IgD-negative memory B cell (primary cell): ENCODE results near the gene ACTMAP. TPM values are rescaled to one million over a fixed set of nuclear protein-coding genes. Genes with fewer than 3 reads are reported as not detected.
"Not testable (repeated sequence)": the region's sequence is repeated elsewhere in the genome, so short reads cannot be mapped to it uniquely, and the experiment has no call there.

ENCODE experiments used
- H3K27ac Mint-ChIP-seq, 3 donors: one replicate each; pipeline ENCODE4 v1.8.0; 2020 to 2022; ENCODE audit warnings: mild to moderate bottlenecking in 3 of 3, mixed read lengths in 3 of 3, moderate library complexity in 1 of 3
- H3K27me3 Mint-ChIP-seq: one replicate; pipeline ENCODE4 v1.8.0; 2021; ENCODE audit warnings: mixed read lengths
- H3K36me3 Mint-ChIP-seq: one replicate; pipeline ENCODE4 v1.8.0; 2020; ENCODE audit warnings: mild to moderate bottlenecking, mixed read lengths
- H3K4me1 Mint-ChIP-seq, 3 donors: one replicate each; pipeline ENCODE4 v1.8.0; 2020 to 2022; ENCODE audit warnings: mixed read lengths in 3 of 3, mild to moderate bottlenecking in 1 of 3
- H3K4me3 Mint-ChIP-seq, 4 donors: one replicate each; pipeline ENCODE4 v1.8.0; 2020 to 2022; ENCODE audit warnings: mild to moderate bottlenecking in 4 of 4, mixed read lengths in 4 of 4, moderate library complexity in 3 of 4
- H3K9me3 Mint-ChIP-seq, 3 donors: one replicate each; pipeline ENCODE4 v1.8.0; 2020 to 2021; ENCODE audit warnings: mixed read lengths in 3 of 3, mild to moderate bottlenecking in 1 of 3
- polyA plus RNA-seq: library from polyadenylated mRNA; unstranded; fragments of 300-500 nt; fragmentation: Illumina TruSeq; gene quantifications from one replicate; pipeline ENCODE4 v1.2.3, GENCODE V29; 2021

ACTMAP gene
- polyA plus RNA-seq, 1 donor from 2014 or later: 4.9 TPM

- Mint-ChIP-seq H3K36me3 (peaks cover 5% of the 10 kb centered on the region), H3K27ac (peak overlapping the region in 1 of 3 donors; percentile 13), H3K27me3 (no peaks in the 10 kb centered on the region), H3K4me1 (peaks cover 0 to 4% (median 1%) of the 10 kb centered on the region in 3 donors), H3K9me3 (no peaks in the 10 kb centered on the region), H3K4me3 (no peak overlapping the region)
Measured at GRCh38 chr19:40742886-40743285, 7.4 kb downstream of the ACTMAP start.

- no peak overlapping the region for H3K4me3 Mint-ChIP-seq
- peak overlapping the region in 1 of 3 donors; percentile 13 for H3K27ac Mint-ChIP-seq
- H3K9me3 Mint-ChIP-seq: no peaks in the 10 kb centered on the region
- peaks cover 8% of the 10 kb centered on the region for H3K36me3 Mint-ChIP-seq
- no peaks in the 10 kb centered on the region for H3K27me3 Mint-ChIP-seq
- H3K4me1 Mint-ChIP-seq: peaks cover 0 to 4% (median 1%) of the 10 kb centered on the region in 3 donors
Measured at GRCh38 chr19:40742477-40742876, 7.8 kb downstream of the ACTMAP start.

GRCh38 chr19:40741527-40742390 lies 8.5 kb downstream of the ACTMAP start:
- peak overlapping the region in 2 of 3 donors; percentile 23 to 58 for H3K27ac Mint-ChIP-seq
- H3K9me3 Mint-ChIP-seq: no peaks in the 10 kb centered on the region
- H3K36me3 Mint-ChIP-seq: peaks cover 8% of the 10 kb centered on the region
- H3K27me3 Mint-ChIP-seq: no peaks in the 10 kb centered on the region
- peaks cover 0 to 4% (median 1%) of the 10 kb centered on the region in 3 donors for H3K4me1 Mint-ChIP-seq
- H3K4me3 Mint-ChIP-seq: no peak overlapping the region

GRCh38 chr19:40740747-40741146 lies 9.5 kb downstream of the ACTMAP start:
- Mint-ChIP-seq H3K4me1 (peaks cover 0 to 4% (median 1%) of the 10 kb centered on the region in 3 donors), H3K36me3 (peaks cover 9% of the 10 kb centered on the region), H3K4me3 (no peak overlapping the region), H3K27me3 (no peaks in the 10 kb centered on the region), H3K27ac (peak overlapping the region in 1 of 3 donors; percentile 58), H3K9me3 (no peaks in the 10 kb centered on the region)

- Mint-ChIP-seq H3K4me3 (no peak overlapping the region), H3K9me3 (no peaks in the 10 kb centered on the region), H3K27ac (peak overlapping the region in 1 of 3 donors; percentile 58), H3K36me3 (peaks cover 13% of the 10 kb centered on the region), H3K4me1 (peaks cover 0 to 5% (median 4%) of the 10 kb centered on the region in 3 donors), H3K27me3 (no peaks in the 10 kb centered on the region)
Measured at GRCh38 chr19:40739871-40740703, 10.2 kb downstream of the ACTMAP start.

- Mint-ChIP-seq H3K4me3 (no peak overlapping the region), H3K4me1 (peaks cover 0 to 5% (median 4%) of the 10 kb centered on the region in 3 donors), H3K36me3 (peaks cover 13% of the 10 kb centered on the region), H3K9me3 (no peaks in the 10 kb centered on the region), H3K27ac (no peak overlapping the region), H3K27me3 (no peaks in the 10 kb centered on the region)
Measured at GRCh38 chr19:40739030-40739839, 11.0 kb downstream of the ACTMAP start.

- Mint-ChIP-seq H3K27me3 (no peaks in the 10 kb centered on the region), H3K4me1 (peaks cover 0 to 5% (median 4%) of the 10 kb centered on the region in 3 donors), H3K36me3 (peaks cover 13% of the 10 kb centered on the region), H3K4me3 (no peak overlapping the region), H3K9me3 (no peaks in the 10 kb centered on the region), H3K27ac (no peak overlapping the region)
Measured at GRCh38 chr19:40737102-40737644, 13.1 kb downstream of the ACTMAP start.

GRCh38 chr19:40736661-40737060 lies 13.6 kb downstream of the ACTMAP start:
- no peaks in the 10 kb centered on the region for H3K9me3 Mint-ChIP-seq
- H3K27ac Mint-ChIP-seq: no peak overlapping the region
- H3K36me3 Mint-ChIP-seq: peaks cover 13% of the 10 kb centered on the region
- H3K27me3 Mint-ChIP-seq: no peaks in the 10 kb centered on the region
- H3K4me3 Mint-ChIP-seq: no peak overlapping the region
- H3K4me1 Mint-ChIP-seq: peaks cover 0 to 5% (median 4%) of the 10 kb centered on the region in 3 donors

- no peaks in the 10 kb centered on the region for H3K27me3 Mint-ChIP-seq
- H3K4me1 Mint-ChIP-seq: peaks cover 0 to 5% (median 4%) of the 10 kb centered on the region in 3 donors
- H3K4me3 Mint-ChIP-seq: no peak overlapping the region
- H3K27ac Mint-ChIP-seq: peak overlapping the region in 2 of 3 donors; percentile 53 to 73
- H3K9me3 Mint-ChIP-seq: no peaks in the 10 kb centered on the region
- H3K36me3 Mint-ChIP-seq: peaks cover 10% of the 10 kb centered on the region
Measured at GRCh38 chr19:40735013-40735771, 15.1 kb downstream of the ACTMAP start.

GRCh38 chr19:40733149-40733548 lies 17.1 kb downstream of the ACTMAP start:
- no peak overlapping the region for H3K27ac Mint-ChIP-seq
- peaks cover 8% of the 10 kb centered on the region for H3K36me3 Mint-ChIP-seq
- no peaks in the 10 kb centered on the region for H3K9me3 Mint-ChIP-seq
- no peak overlapping the region for H3K4me3 Mint-ChIP-seq
- H3K27me3 Mint-ChIP-seq: no peaks in the 10 kb centered on the region
- H3K4me1 Mint-ChIP-seq: peaks cover 0 to 4% (median 0%) of the 10 kb centered on the region in 3 donors

- not testable (repeated sequence) for H3K36me3 Mint-ChIP-seq, H3K9me3 Mint-ChIP-seq
Measured at GRCh38 chr19:40732304-40732703, 18.0 kb downstream of the ACTMAP start.

GRCh38 chr19:40730065-40730464 lies 20.2 kb downstream of the ACTMAP start:
- not testable (repeated sequence) for H3K4me3 Mint-ChIP-seq, H3K36me3 Mint-ChIP-seq, H3K27me3 Mint-ChIP-seq, H3K4me1 Mint-ChIP-seq, H3K27ac Mint-ChIP-seq, H3K9me3 Mint-ChIP-seq

More at GRCh38 chr19:40732304-40732703, 18.0 kb downstream of the ACTMAP start:
- H3K27ac Mint-ChIP-seq: peak overlapping the region in 1 of 3 donors; percentile 67
- not testable (repeated sequence) for H3K27me3 Mint-ChIP-seq, H3K4me3 Mint-ChIP-seq, H3K4me1 Mint-ChIP-seq

- peak overlapping the region in 1 of 3 donors; percentile 10 for H3K27ac Mint-ChIP-seq
- H3K9me3 Mint-ChIP-seq: no peaks in the 10 kb centered on the region
- H3K27me3 Mint-ChIP-seq: no peaks in the 10 kb centered on the region
- peaks cover 0 to 9% (median 3%) of the 10 kb centered on the region in 3 donors for H3K4me1 Mint-ChIP-seq
- no peak overlapping the region for H3K4me3 Mint-ChIP-seq
- peaks cover 2% of the 10 kb centered on the region for H3K36me3 Mint-ChIP-seq
Measured at GRCh38 chr19:40726279-40726678, 24.0 kb downstream of the ACTMAP start.

GRCh38 chr19:40724855-40725254 lies 25.4 kb downstream of the ACTMAP start:
- H3K9me3 Mint-ChIP-seq: no peaks in the 10 kb centered on the region
- H3K4me3 Mint-ChIP-seq: no peak overlapping the region
- H3K27ac Mint-ChIP-seq: no peak overlapping the region
- peaks cover 2% of the 10 kb centered on the region for H3K36me3 Mint-ChIP-seq
- no peaks in the 10 kb centered on the region for H3K27me3 Mint-ChIP-seq
- peaks cover 9 to 19% (median 12%) of the 10 kb centered on the region in 3 donors for H3K4me1 Mint-ChIP-seq
